Neural cell (in vitro differentiated cells): ENCODE data around the gene AHRR. TPM values are rescaled to one million over a fixed set of nuclear protein-coding genes. Genes with fewer than 3 reads are reported as not detected.

Experiments
- H2AFZ ChIP-seq: fragments of 200-600, 300-800 bp; sonication (generic), shearing (Covaris generic); 2 replicates; pipeline ENCODE4 v1.6.0; 2014; ENCODE audit warnings: low read depth, mild to moderate bottlenecking, antibody characterized with exemption, low read length, moderate library complexity
- H3F3A ChIP-seq: fragments of 200-600 bp; shearing (Covaris generic); 2 replicates; pipeline ENCODE4 v1.6.1; 2016; ENCODE audit warnings: mild to moderate bottlenecking, moderate library complexity, mixed read lengths, antibody characterized with exemption, low read length; ENCODE audit not compliant: insufficient read depth, poor library complexity, severe bottlenecking
- H3K27ac ChIP-seq: fragments of 200-600, 300-800 bp; sonication (generic), shearing (Covaris generic); 2 replicates; pipeline ENCODE4 v1.5.1; 2014; ENCODE audit warnings: mild to moderate bottlenecking, low read length, moderate library complexity
- H3K27me3 ChIP-seq: fragments of 300-800, 200-600 bp; sonication (generic), shearing (Covaris generic); 2 replicates; pipeline ENCODE4 v1.6.0; 2014; ENCODE audit warnings: mild to moderate bottlenecking, low read depth, low read length, moderate library complexity; ENCODE audit not compliant: insufficient read depth
- H3K36me3 ChIP-seq: fragments of 300-800, 200-600 bp; sonication (generic), shearing (Covaris generic); 2 replicates; pipeline ENCODE4 v1.5.1; 2014; ENCODE audit warnings: mild to moderate bottlenecking, antibody characterized with exemption, low read length, moderate library complexity; ENCODE audit not compliant: insufficient read depth
- H3K4me2 ChIP-seq: fragments of 300-800, 200-600 bp; sonication (generic), shearing (Covaris generic); 2 replicates; pipeline ENCODE4 v1.6.0; 2014; ENCODE audit warnings: mild to moderate bottlenecking, low read length
- H3K4me3 ChIP-seq: fragments of 300-800, 200-600 bp; sonication (generic), shearing (Covaris generic); 2 replicates; pipeline ENCODE4 v1.5.1; 2014; ENCODE audit warnings: mild to moderate bottlenecking, low read length, moderate library complexity
- H3K79me2 ChIP-seq: fragments of 200-600 bp; shearing (Covaris generic); replicated peaks from 2 replicates; pipeline ENCODE4 v1.6.0; 2014; ENCODE audit warnings: mild to moderate bottlenecking, low read length, moderate library complexity; ENCODE audit not compliant: insufficient read depth
- H3K9ac ChIP-seq: fragments of 300-800, 200-600 bp; sonication (generic), shearing (Covaris generic); 2 replicates; pipeline ENCODE4 v1.6.1; 2016; ENCODE audit warnings: mild to moderate bottlenecking, low read length, mixed read lengths
- H3K9me2 ChIP-seq: fragments of 200-600 bp; shearing (Covaris generic); 2 replicates; pipeline ENCODE4 v1.6.1; 2016; ENCODE audit warnings: mild to moderate bottlenecking, low read length, mixed read lengths; ENCODE audit not compliant: insufficient read depth
- H3K9me3 ChIP-seq: fragments of 200-600, 300-800 bp; sonication (generic), shearing (Covaris generic); 2 replicates; pipeline ENCODE4 v1.6.1; 2016; ENCODE audit warnings: mild to moderate bottlenecking, mixed run types, low read length, moderate library complexity, mixed read lengths
- H4K20me1 ChIP-seq: fragments of 200-600 bp; shearing (Covaris generic); 2 replicates; pipeline ENCODE4 v1.6.1; 2016; ENCODE audit warnings: mild to moderate bottlenecking, mixed run types; ENCODE audit not compliant: insufficient read depth
- CTCF ChIP-seq: fragments of 450-650 bp; IDR thresholded peaks from 2 replicates; pipeline ENCODE4 v1.5.1; 2014; ENCODE audit warnings: antibody characterized with exemption, mild to moderate bottlenecking, moderate library complexity; ENCODE audit not compliant: poor library complexity, severe bottlenecking
- EP300 ChIP-seq: fragments of 450-650 bp; conservative IDR thresholded peaks from 2 replicates; pipeline ENCODE4 v1.6.1; 2014; ENCODE audit warnings: antibody characterized with exemption, mild to moderate bottlenecking, moderate library complexity; ENCODE audit not compliant: poor library complexity, severe bottlenecking
- EZH2 ChIP-seq: fragments of 200-600, 300-800 bp; shearing (Covaris generic), sonication (generic); IDR thresholded peaks from 2 replicates; pipeline ENCODE4 v1.6.1; 2014; ENCODE audit warnings: antibody characterized with exemption, low read length, borderline replicate concordance, mild to moderate bottlenecking; ENCODE audit not compliant: insufficient read depth, poor library complexity, severe bottlenecking
- MXI1 ChIP-seq: fragments of 450-650 bp; conservative IDR thresholded peaks from 2 replicates; pipeline ENCODE4 v1.6.1; 2014; ENCODE audit warnings: antibody characterized with exemption, mild to moderate bottlenecking; ENCODE audit not compliant: poor library complexity, severe bottlenecking
- POLR2AphosphoS5 ChIP-seq: IDR thresholded peaks from 2 replicates; pipeline ENCODE4 v1.6.1; 2012
- RAD21 ChIP-seq: fragments of 450-650 bp; conservative IDR thresholded peaks from 2 replicates; pipeline ENCODE4 v1.6.1; 2014; ENCODE audit warnings: antibody characterized with exemption, mild to moderate bottlenecking, moderate library complexity
- REST ChIP-seq: IDR thresholded peaks from 2 replicates; pipeline ENCODE4 v1.6.1; 2012; ENCODE audit warnings: borderline replicate concordance
- SMC3 ChIP-seq: fragments of 450-650 bp; conservative IDR thresholded peaks from 2 replicates; pipeline ENCODE4 v1.6.1; 2014; ENCODE audit warnings: antibody characterized with exemption, mild to moderate bottlenecking, moderate library complexity; ENCODE audit not compliant: poor library complexity
- TAF1 ChIP-seq: IDR thresholded peaks from 2 replicates; pipeline ENCODE4 v1.6.1; 2012; ENCODE audit warnings: low read depth
- polyA plus RNA-seq: library from polyadenylated mRNA; depleted of rRNA; stranded (reverse); fragments of >200 nt; gene quantifications from 2 replicates; pipeline ENCODE4 v1.2.3, GENCODE V29; 2014

AHRR gene
- polyA plus RNA-seq, 1 donor from 2014 or later, result 0.26 TPM

GRCh38 chr5:483011-483410 is 161.5 kb downstream of the AHRR start:
- H3K27ac ChIP-seq, result no peak overlapping the region
- no peaks in the 10 kb centered on the region for H4K20me1 ChIP-seq
- no peak overlapping the region for H3K4me2 ChIP-seq
- H3K36me3 ChIP-seq, result no peaks in the 10 kb centered on the region
- H3K9me3 ChIP-seq, result no peaks in the 10 kb centered on the region
- H3F3A ChIP-seq, result no peaks in the 10 kb centered on the region
- H3K9ac ChIP-seq, result no peak overlapping the region
- H3K27me3 ChIP-seq, result no peaks in the 10 kb centered on the region
- no peak overlapping the region for H3K4me3 ChIP-seq
- no peaks in the 10 kb centered on the region for H3K79me2 ChIP-seq
- TF ChIP-seq REST (no peak), POLR2AphosphoS5 (no peak), EZH2 (no peak), EP300 (no peak), CTCF (no peak), TAF1 (no peak), SMC3 (no peak), MXI1 (no peak)
- H2AFZ ChIP-seq, result no peak overlapping the region
- no peaks in the 10 kb centered on the region for H3K9me2 ChIP-seq

- TF ChIP-seq REST, result no peak
- TF ChIP-seq POLR2AphosphoS5, result no peak
- no peak for TF ChIP-seq TAF1
- TF ChIP-seq MXI1, result no peak
- TF ChIP-seq EZH2, result no peak
- TF ChIP-seq CTCF, result no peak
- TF ChIP-seq RAD21, result no peak
- no peak for TF ChIP-seq EP300
- TF ChIP-seq SMC3, result no peak
Observed at GRCh38 chr5:483434-484140, 162.1 kb downstream of the AHRR start.

More at GRCh38 chr5:483434-484140, 162.1 kb downstream of the AHRR start:
- Histone ChIP-seq H3K9me3 (no peaks in the 10 kb centered on the region), H3K79me2 (no peaks in the 10 kb centered on the region), H2AFZ (no peak overlapping the region), H3K36me3 (no peaks in the 10 kb centered on the region), H3K4me3 (no peak overlapping the region), H3K9ac (no peak overlapping the region), H3F3A (no peaks in the 10 kb centered on the region), H3K27me3 (no peaks in the 10 kb centered on the region), H3K27ac (no peak overlapping the region), H4K20me1 (no peaks in the 10 kb centered on the region), H3K4me2 (no peak overlapping the region), H3K9me2 (no peaks in the 10 kb centered on the region)
